SU-DHL-6 (cell line): ENCODE data around the gene PKD1L1.

Experiments used
- H2AFZ ChIP-seq: fragments of 200-600 bp; sonication (generic); 2 replicates; pipeline ENCODE4 v1.6.1; 2014; ENCODE audit warnings: low read depth, mild to moderate bottlenecking, moderate library complexity, mixed read lengths, antibody characterized with exemption, low read length; ENCODE audit not compliant: severe bottlenecking
- H3F3A ChIP-seq: fragments of 200-600 bp; shearing (Covaris generic); 2 replicates; pipeline ENCODE4 v1.6.0; 2016; ENCODE audit warnings: antibody characterized with exemption, mild to moderate bottlenecking; ENCODE audit not compliant: insufficient read depth
- H3K27ac ChIP-seq: fragments of 200-600 bp; sonication (generic); 2 replicates; pipeline ENCODE4 v1.5.1; 2016; ENCODE audit warnings: low read depth, mild to moderate bottlenecking, low read length, moderate library complexity, mixed read lengths
- H3K27me3 ChIP-seq: fragments of 200-600 bp; sonication (generic), shearing (Covaris generic); 2 replicates; pipeline ENCODE4 v1.6.0; 2014; ENCODE audit warnings: mild to moderate bottlenecking, low read length
- H3K36me3 ChIP-seq: fragments of 200-600 bp; sonication (generic); 2 replicates; pipeline ENCODE4 v1.6.1; 2014; ENCODE audit warnings: mild to moderate bottlenecking, low read length, mixed read lengths
- H3K4me2 ChIP-seq: fragments of 300-600, 200-600 bp; shearing (Covaris generic), sonication (generic); 2 replicates; pipeline ENCODE4 v1.6.0; 2014; ENCODE audit warnings: low read length, low read depth, mild to moderate bottlenecking; ENCODE audit not compliant: poor library complexity, severe bottlenecking
- H3K4me3 ChIP-seq: fragments of 200-600 bp; sonication (generic); 2 replicates; pipeline ENCODE4 v1.5.1; 2014; ENCODE audit warnings: antibody characterized with exemption, low read length, mild to moderate bottlenecking, mixed read lengths; ENCODE audit not compliant: insufficient read depth, poor library complexity, severe bottlenecking
- H3K79me2 ChIP-seq: fragments of 200-600 bp; sonication (generic); 2 replicates; pipeline ENCODE4 v1.6.1; 2014; ENCODE audit warnings: mild to moderate bottlenecking, low read length, moderate library complexity; ENCODE audit not compliant: insufficient read depth
- H3K9ac ChIP-seq: fragments of 200-600 bp; sonication (generic); 2 replicates; pipeline ENCODE4 v1.7.0; 2014; ENCODE audit warnings: mild to moderate bottlenecking, low read length
- H3K9me2 ChIP-seq: fragments of 200-600 bp; sonication (generic); replicated peaks from 2 replicates; pipeline ENCODE4 v1.6.1; 2014; ENCODE audit warnings: low read length; ENCODE audit not compliant: insufficient read depth
- H3K9me3 ChIP-seq: fragments of 200-600 bp; sonication (generic); 2 replicates; pipeline ENCODE4 v1.6.1; 2014; ENCODE audit warnings: low read length, mixed read lengths; ENCODE audit not compliant: insufficient read depth
- H4K20me1 ChIP-seq: fragments of 200-600 bp; sonication (generic); 2 replicates; pipeline ENCODE4 v1.6.1; 2014; ENCODE audit warnings: low read depth, mild to moderate bottlenecking, antibody characterized with exemption, low read length, moderate library complexity, mixed read lengths
- EZH2phosphoT487 ChIP-seq: fragments of 200-600 bp; sonication (generic), shearing (Covaris generic); conservative IDR thresholded peaks from 2 replicates; pipeline ENCODE4 v1.6.1; 2018; ENCODE audit warnings: mild to moderate bottlenecking, antibody characterized with exemption, low read length, moderate library complexity, mixed read lengths
- TF ChIP-seq, protein P1 (sequence below): fragments of 200-600 bp; sonication (generic); IDR thresholded peaks from one replicate; pipeline ENCODE4 v1.5.1; 2017; ENCODE audit warnings: antibody characterized with exemption, mild to moderate bottlenecking, low read length, moderate library complexity; ENCODE audit not compliant: insufficient read depth, poor library complexity, severe bottlenecking

Gene PKD1L1

DNA sequence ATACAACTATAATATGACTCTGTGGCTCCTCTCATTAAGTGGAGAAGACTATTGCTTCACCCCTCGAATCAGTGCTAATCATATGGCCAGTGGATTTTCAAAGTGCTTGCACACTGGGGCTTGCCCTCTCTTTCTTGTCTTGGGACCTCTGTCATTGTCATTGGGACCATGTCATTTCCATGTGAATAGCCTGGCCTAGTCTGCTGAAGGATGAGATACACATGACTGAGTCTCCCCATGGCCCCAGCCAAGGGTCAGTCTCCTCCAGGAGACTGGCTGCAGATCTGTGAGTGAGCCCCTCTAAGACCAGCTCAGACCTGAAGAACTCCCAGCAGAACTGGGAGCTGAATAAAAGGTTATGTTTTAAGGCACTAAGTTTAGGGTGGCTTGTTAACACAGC is 39.5 kb downstream of the PKD1L1 start:
- Histone ChIP-seq H3K27me3 (no peaks in the 10 kb centered on the region), H3K79me2 (no peaks in the 10 kb centered on the region), H3K36me3 (no peaks in the 10 kb centered on the region), H3K27ac (no peak overlapping the region), H3K9me2 (no peaks in the 10 kb centered on the region), H3K9ac (no peak overlapping the region), H3K4me2 (no peak overlapping the region), H3F3A (no peaks in the 10 kb centered on the region), H2AFZ (no peak overlapping the region), H3K9me3 (no peaks in the 10 kb centered on the region), H4K20me1 (no peaks in the 10 kb centered on the region), H3K4me3 (no peak overlapping the region)
- no peak for TF ChIP-seq EZH2phosphoT487
- TF ChIP-seq, protein P1, sequence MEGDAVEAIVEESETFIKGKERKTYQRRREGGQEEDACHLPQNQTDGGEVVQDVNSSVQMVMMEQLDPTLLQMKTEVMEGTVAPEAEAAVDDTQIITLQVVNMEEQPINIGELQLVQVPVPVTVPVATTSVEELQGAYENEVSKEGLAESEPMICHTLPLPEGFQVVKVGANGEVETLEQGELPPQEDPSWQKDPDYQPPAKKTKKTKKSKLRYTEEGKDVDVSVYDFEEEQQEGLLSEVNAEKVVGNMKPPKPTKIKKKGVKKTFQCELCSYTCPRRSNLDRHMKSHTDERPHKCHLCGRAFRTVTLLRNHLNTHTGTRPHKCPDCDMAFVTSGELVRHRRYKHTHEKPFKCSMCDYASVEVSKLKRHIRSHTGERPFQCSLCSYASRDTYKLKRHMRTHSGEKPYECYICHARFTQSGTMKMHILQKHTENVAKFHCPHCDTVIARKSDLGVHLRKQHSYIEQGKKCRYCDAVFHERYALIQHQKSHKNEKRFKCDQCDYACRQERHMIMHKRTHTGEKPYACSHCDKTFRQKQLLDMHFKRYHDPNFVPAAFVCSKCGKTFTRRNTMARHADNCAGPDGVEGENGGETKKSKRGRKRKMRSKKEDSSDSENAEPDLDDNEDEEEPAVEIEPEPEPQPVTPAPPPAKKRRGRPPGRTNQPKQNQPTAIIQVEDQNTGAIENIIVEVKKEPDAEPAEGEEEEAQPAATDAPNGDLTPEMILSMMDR = no peak

DNA sequence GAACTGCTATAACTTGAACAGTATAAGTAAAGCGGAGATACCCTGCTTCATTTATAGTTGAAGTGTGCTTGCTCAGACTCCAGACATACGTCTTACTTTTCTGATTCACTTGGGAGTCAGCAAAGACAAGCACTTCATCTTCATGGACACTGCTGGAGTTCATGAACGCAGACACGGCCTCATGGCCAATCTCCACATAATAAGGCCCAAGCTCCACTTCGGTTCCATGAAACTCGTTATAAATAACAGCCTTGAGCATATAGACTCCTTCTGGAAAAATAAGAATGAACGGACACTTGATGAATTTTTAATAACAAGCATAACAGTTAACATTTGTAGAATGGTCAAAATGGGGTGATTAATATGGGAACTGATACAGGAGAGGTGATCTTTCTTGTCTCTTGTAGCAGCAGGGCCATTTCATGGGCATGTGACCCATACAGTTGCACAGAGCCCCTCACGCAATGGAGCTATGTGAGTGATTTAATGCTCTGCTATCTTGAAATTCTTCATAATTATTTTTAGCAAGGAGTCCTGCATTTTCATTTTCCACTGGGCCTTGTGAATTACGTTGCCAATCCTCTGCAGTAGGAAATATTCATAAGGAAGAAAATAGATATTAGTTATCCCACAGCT is 40.2 kb downstream of the PKD1L1 start:
- H3K4me2 ChIP-seq = no peak overlapping the region
- H3F3A ChIP-seq = no peaks in the 10 kb centered on the region
- no peaks in the 10 kb centered on the region for H4K20me1 ChIP-seq
- H2AFZ ChIP-seq = no peak overlapping the region
- no peak overlapping the region for H3K27ac ChIP-seq
- no peaks in the 10 kb centered on the region for H3K79me2 ChIP-seq
- no peaks in the 10 kb centered on the region for H3K27me3 ChIP-seq
- H3K4me3 ChIP-seq = no peak overlapping the region
- no peaks in the 10 kb centered on the region for H3K36me3 ChIP-seq
- no peaks in the 10 kb centered on the region for H3K9me2 ChIP-seq
- TF ChIP-seq, protein P1 = no peak
- TF ChIP-seq EZH2phosphoT487 = no peak
- no peak overlapping the region for H3K9ac ChIP-seq
- no peaks in the 10 kb centered on the region for H3K9me3 ChIP-seq

DNA sequence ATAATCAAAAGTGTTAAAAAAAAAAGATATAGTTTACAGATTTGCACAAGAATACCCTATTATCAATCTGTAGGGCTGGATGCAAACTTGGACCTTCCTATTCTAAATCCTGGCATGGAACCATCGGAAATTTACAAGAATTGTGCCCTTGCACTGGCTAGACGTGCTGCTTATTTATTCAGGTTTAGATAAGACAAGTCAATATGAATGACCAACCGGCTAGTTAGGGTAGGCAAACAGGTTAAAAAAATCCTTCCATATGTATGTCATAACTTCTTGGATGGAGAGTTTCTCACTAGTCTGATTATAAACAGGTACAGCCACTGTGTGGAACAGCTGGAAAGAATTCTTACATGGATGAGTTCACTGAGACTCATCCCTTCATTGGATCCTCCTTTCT is 41.4 kb downstream of the PKD1L1 start:
- TF ChIP-seq, protein P1 = no peak
- no peak for TF ChIP-seq EZH2phosphoT487
- H3K9ac ChIP-seq = no peak overlapping the region
- no peaks in the 10 kb centered on the region for H3K9me3 ChIP-seq
- no peak overlapping the region for H3K4me2 ChIP-seq
- no peaks in the 10 kb centered on the region for H3F3A ChIP-seq
- H3K9me2 ChIP-seq = no peaks in the 10 kb centered on the region
- H3K27me3 ChIP-seq = no peaks in the 10 kb centered on the region
- no peaks in the 10 kb centered on the region for H3K79me2 ChIP-seq
- H3K36me3 ChIP-seq = no peaks in the 10 kb centered on the region
- H3K4me3 ChIP-seq = no peak overlapping the region
- H4K20me1 ChIP-seq = no peaks in the 10 kb centered on the region
- H2AFZ ChIP-seq = no peak overlapping the region
- H3K27ac ChIP-seq = no peak overlapping the region
